ENCODE data around the gene GABRA4.

Gene GABRA4

GRCh38 chr4:46977245-46977644 is 16.1 kb downstream of the GABRA4 start:
- no peak for DNase-seq

- no peak for DNase-seq
Observed at GRCh38 chr4:46975812-46976553, 17.4 kb downstream of the GABRA4 start.

GRCh38 chr4:46974891-46975543 is 18.4 kb downstream of the GABRA4 start:
- DNase-seq = no peak

GRCh38 chr4:46968847-46969246 is 24.5 kb downstream of the GABRA4 start:
- no peak for DNase-seq

- DNase-seq = no peak
Observed at GRCh38 chr4:46967631-46968030, 25.8 kb downstream of the GABRA4 start.

- no peak for DNase-seq
Observed at GRCh38 chr4:46958742-46959488, 34.5 kb downstream of the GABRA4 start.

- DNase-seq = no peak
Observed at GRCh38 chr4:46956451-46956850, 36.9 kb downstream of the GABRA4 start.

- no peak for DNase-seq
Observed at GRCh38 chr4:46955601-46956000, 37.8 kb downstream of the GABRA4 start.

- no peak for DNase-seq
Observed at GRCh38 chr4:46954643-46955042, 38.7 kb downstream of the GABRA4 start.

- DNase-seq = no peak
Observed at GRCh38 chr4:46953564-46953963, 39.8 kb downstream of the GABRA4 start.

- DNase-seq = no peak
Observed at GRCh38 chr4:46952451-46952850, 40.9 kb downstream of the GABRA4 start.

- no peak for DNase-seq
Observed at GRCh38 chr4:46950826-46951225, 42.6 kb downstream of the GABRA4 start.

GRCh38 chr4:46949822-46950221 is 43.6 kb downstream of the GABRA4 start:
- no peak for DNase-seq

- no peak for DNase-seq
Observed at GRCh38 chr4:46947541-46947940, 45.8 kb downstream of the GABRA4 start.

GRCh38 chr4:46946919-46947536 is 46.4 kb downstream of the GABRA4 start:
- DNase-seq = no peak

- no peak for DNase-seq
Observed at GRCh38 chr4:46945062-46945461, 48.3 kb downstream of the GABRA4 start.

- DNase-seq = no peak
Observed at GRCh38 chr4:46944345-46944744, 49.0 kb downstream of the GABRA4 start.

GRCh38 chr4:46937493-46937892 is 55.9 kb downstream of the GABRA4 start:
- DNase-seq = no peak

GRCh38 chr4:46934726-46935125 is 58.7 kb downstream of the GABRA4 start:
- DNase-seq = no peak

GRCh38 chr4:46933686-46934085 is 59.7 kb downstream of the GABRA4 start:
- no peak for DNase-seq

- no peak for DNase-seq
Observed at GRCh38 chr4:46931981-46932380, 61.4 kb downstream of the GABRA4 start.

GRCh38 chr4:46930891-46931290 is 62.5 kb downstream of the GABRA4 start:
- DNase-seq = no peak

GRCh38 chr4:46927201-46927600 is 66.2 kb downstream of the GABRA4 start:
- DNase-seq = no peak
